ENCODE measurements around the gene CELF5. TPM values are rescaled to one million over a fixed set of nuclear protein-coding genes. Genes with fewer than 3 reads are reported as not detected.

CELF5 gene
- total and polyA plus RNA-seq, 12 donors: not detected

DNA sequence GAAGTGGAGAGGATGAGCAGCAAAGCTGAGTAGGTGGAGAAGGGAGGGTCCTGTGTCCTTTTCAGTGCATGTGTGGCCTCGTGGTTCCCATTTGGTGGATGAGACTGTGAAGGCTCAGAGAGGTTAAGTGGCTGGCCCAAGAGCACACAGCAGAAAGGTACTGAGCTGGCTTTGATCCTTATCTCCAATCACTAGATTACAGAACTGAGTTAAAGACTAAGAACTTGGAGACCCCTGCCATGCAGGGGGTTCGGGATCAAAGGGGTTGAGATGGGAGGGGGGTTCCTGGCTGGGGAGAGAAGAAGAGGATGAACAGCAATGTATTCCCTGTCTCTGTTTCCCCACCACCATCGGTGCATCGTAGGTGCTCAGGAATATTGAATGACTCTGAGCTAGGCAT, 11.8 kb downstream of the CELF5 start:
- Histone ChIP-seq H3K9me3 (peaks cover 0 to 4% (median 0%) of the 10 kb centered on the region in 11 donors), H3K27me3 (peaks cover 0 to 22% (median 9%) of the 10 kb centered on the region in 7 donors), H3K4me1 (no peaks in the 10 kb centered on the region), H3K27ac (no peak overlapping the region), H3K36me3 (no peaks in the 10 kb centered on the region), H3K4me3 (no peak overlapping the region)
- intact Hi-C loops (cut with DNase I): no loop called here
- no peak for DNase-seq
- TF ChIP-seq, protein P1, sequence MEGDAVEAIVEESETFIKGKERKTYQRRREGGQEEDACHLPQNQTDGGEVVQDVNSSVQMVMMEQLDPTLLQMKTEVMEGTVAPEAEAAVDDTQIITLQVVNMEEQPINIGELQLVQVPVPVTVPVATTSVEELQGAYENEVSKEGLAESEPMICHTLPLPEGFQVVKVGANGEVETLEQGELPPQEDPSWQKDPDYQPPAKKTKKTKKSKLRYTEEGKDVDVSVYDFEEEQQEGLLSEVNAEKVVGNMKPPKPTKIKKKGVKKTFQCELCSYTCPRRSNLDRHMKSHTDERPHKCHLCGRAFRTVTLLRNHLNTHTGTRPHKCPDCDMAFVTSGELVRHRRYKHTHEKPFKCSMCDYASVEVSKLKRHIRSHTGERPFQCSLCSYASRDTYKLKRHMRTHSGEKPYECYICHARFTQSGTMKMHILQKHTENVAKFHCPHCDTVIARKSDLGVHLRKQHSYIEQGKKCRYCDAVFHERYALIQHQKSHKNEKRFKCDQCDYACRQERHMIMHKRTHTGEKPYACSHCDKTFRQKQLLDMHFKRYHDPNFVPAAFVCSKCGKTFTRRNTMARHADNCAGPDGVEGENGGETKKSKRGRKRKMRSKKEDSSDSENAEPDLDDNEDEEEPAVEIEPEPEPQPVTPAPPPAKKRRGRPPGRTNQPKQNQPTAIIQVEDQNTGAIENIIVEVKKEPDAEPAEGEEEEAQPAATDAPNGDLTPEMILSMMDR (IDR thresholded peaks at IDR 0.05): no peak
- ATAC-seq: no peak
- WGBS, 2 donors: 68 to 69% methylated on average over 4 of the region's 4 CpGs

DNA sequence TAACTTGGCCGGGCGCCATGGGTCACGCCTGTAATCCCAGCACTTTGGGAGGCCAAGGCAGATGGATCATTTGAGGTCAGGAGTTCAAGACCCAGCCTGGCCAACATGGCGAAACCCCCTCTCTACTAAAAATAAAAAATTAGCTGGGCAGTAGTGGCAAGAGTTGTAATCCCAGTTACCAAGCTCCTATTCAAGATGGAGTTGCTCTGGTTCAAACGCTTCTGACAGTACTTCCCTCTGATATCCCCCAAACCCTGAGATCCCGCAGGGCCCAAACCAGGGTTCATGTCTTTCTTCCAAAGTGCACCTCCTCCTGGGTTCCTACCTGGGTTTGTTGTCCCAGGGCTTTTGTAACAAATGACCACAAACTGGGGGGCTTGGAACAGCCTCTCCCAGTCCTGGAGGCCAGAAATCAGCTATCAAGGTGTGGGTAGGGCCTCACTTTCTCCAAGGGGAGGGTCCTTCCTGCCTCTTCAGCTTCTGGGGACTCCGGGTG, 13.7 kb downstream of the CELF5 start:
- no peaks in the 10 kb centered on the region for H3K36me3 ChIP-seq
- no peaks in the 10 kb centered on the region for H3K4me1 ChIP-seq
- DNase-seq (no peak), ATAC-seq (no peak)
- TF ChIP-seq, protein P1 (IDR thresholded peaks at IDR 0.05): no peak
- 87 to 90% methylated on average over 7 of the region's 7 CpGs for WGBS, 2 donors
- peaks cover 0 to 4% (median 0%) of the 10 kb centered on the region in 11 donors for H3K9me3 ChIP-seq
- H3K27me3 ChIP-seq: peaks cover 0 to 20% (median 11%) of the 10 kb centered on the region in 7 donors
- H3K27ac ChIP-seq: no peak overlapping the region
- intact Hi-C loops (cut with DNase I): no loop called here
- H3K4me3 ChIP-seq: no peak overlapping the region

DNA sequence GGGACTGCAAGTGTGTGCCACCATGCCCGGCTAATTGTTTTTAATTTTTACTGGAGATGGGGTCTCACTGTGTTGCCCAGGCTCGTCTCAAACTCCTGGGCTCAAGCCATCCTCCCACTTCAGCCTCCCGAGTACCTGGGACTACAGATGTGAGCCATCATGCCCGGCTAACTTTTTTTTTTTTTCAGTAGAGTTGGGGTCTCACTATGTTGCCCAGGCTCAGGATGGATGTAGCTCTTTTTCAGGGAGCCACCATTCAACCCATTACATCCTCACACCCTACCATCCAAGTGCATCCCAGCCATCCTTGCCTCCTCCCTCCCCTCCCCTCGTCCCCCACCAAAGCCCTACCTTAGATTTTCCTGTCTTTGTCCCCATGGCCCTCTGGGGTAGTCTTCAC, 14.9 kb downstream of the CELF5 start:
- WGBS, 2 donors: 68 to 75% methylated on average over 5 of the region's 5 CpGs
- peaks cover 0 to 15% (median 8%) of the 10 kb centered on the region in 7 donors for H3K27me3 ChIP-seq
- TF ChIP-seq, protein P1 (IDR thresholded peaks at IDR 0.05): no peak
- DNase-seq: no peak
- H3K4me3 ChIP-seq: no peak overlapping the region
- H3K9me3 ChIP-seq: peaks cover 0 to 4% (median 0%) of the 10 kb centered on the region in 11 donors
- no peaks in the 10 kb centered on the region for H3K36me3 ChIP-seq
- no peak for ATAC-seq
- no peak overlapping the region for H3K27ac ChIP-seq
- no peaks in the 10 kb centered on the region for H3K4me1 ChIP-seq
- intact Hi-C loops (cut with DNase I): no loop called here

DNA sequence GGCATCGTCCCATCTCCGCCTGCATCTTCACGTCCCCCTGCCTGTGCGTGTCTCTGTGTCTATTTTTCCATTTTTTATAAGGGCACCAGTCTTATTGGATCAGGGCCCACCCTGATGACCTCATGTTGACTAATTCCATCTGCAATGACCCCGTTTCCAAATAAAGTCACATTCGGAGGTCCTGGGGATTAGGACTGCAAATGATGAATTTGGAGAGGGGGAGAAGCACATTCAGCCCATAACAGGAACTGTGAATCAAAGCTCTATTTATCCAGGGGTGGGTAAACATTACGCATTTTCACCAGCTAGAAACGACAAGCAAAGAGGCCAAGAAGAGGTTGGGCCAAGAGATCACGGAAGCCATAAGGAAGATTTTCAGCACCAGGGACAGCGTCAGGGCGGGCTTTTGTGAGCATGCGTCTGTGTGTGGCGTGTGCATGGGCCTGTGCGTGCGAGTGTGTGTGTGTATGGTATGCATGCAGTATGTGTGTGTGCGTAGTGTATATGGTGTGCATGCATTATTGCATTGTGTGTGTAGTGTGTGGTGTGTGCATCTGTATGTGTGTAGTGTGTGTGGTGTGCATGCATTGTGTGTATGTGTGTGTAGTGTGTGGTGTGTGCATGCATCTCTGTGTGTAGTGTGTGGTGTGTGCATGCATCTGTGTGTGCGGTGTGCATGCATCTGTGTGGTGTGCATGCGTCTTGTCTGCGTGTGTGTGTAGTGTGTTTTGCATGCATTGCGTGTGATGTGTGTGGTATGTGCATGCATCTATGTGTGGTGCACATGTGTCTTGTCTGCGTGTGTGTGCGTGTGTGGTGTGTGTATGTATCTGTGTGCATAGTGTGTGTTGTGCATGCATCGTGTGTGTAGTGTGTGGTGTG, 19.6 kb downstream of the CELF5 start:
- Histone ChIP-seq H3K27me3 (peaks cover 0 to 18% (median 8%) of the 10 kb centered on the region in 7 donors), H3K4me3 (no peak overlapping the region), H3K36me3 (no peaks in the 10 kb centered on the region), H3K27ac (no peak overlapping the region), H3K4me1 (no peaks in the 10 kb centered on the region), H3K9me3 (no peaks in the 10 kb centered on the region)
- intact Hi-C loops (cut with DNase I): no loop called here
- ATAC-seq (peak in 2 of 8 donors; percentile 22 to 42), DNase-seq (peak; percentile 29 to 31)
- WGBS, 2 donors: 41 to 42% methylated on average over 23 of the region's 23 CpGs
- TF ChIP-seq, protein P1 (IDR thresholded peaks at IDR 0.05): no peak
